Calu3 (cell line): ENCODE results near the gene MOB3B. TPM values are rescaled to one million over a fixed set of nuclear protein-coding genes. Genes with fewer than 3 reads are reported as not detected.

Source experiments
- BruUV-seq: library from RNA; stranded (reverse); fragments of 400-500 nt; replicated peaks from 2 replicates; lab custom pipeline; 2021; lab: Mats Ljungman, UMichigan
- CTCF ChIA-PET: fragments of 300-600 bp; sonication (Branson Sonifier 250); formaldehyde crosslinking; loops from one replicate; lab custom pipeline; 2022; ENCODE audit warnings: antibody characterized with exemption; lab: Charles Lee
- DNase-seq: peaks from one replicate; pipeline ENCODE4 v3.0.0; 2022
- H3K27ac Mint-ChIP-seq: one replicate; pipeline ENCODE4 v1.8.0; 2022; ENCODE audit warnings: mixed read lengths; ENCODE audit not compliant: unreplicated experiment
- H3K27me3 Mint-ChIP-seq: one replicate; pipeline ENCODE4 v1.8.0; 2022; ENCODE audit warnings: mixed read lengths; ENCODE audit not compliant: unreplicated experiment
- H3K36me3 Mint-ChIP-seq: one replicate; pipeline ENCODE4 v1.8.0; 2022; ENCODE audit warnings: mild to moderate bottlenecking, moderate library complexity, mixed read lengths; ENCODE audit not compliant: insufficient read depth, unreplicated experiment
- H3K4me1 Mint-ChIP-seq: one replicate; pipeline ENCODE4 v1.8.0; 2022; ENCODE audit warnings: mild to moderate bottlenecking, low read depth, mixed read lengths; ENCODE audit not compliant: unreplicated experiment
- H3K4me3 Mint-ChIP-seq: one replicate; pipeline ENCODE4 v1.8.0; 2022; ENCODE audit warnings: mild to moderate bottlenecking, low read depth, moderate library complexity, mixed read lengths; ENCODE audit not compliant: unreplicated experiment
- H3K9me3 Mint-ChIP-seq: one replicate; pipeline ENCODE4 v1.8.0; 2022; ENCODE audit warnings: low read depth, mixed read lengths; ENCODE audit not compliant: unreplicated experiment
- CTCF ChIP-seq: fragments of 200-600 bp; IDR thresholded peaks from one replicate; pipeline ENCODE4 v1.8.0; 2022; ENCODE audit warnings: antibody characterized with exemption; ENCODE audit not compliant: unreplicated experiment
- intact Hi-C: fragments of 100-400 bp; cut with micrococcal nuclease; formaldehyde crosslinking; loops from one replicate; pipeline ENCODE4 v1.10.0; 2022; ENCODE audit not compliant: unreplicated experiment
- total RNA-seq: library from RNA; stranded (reverse); gene quantifications from 2 replicates; pipeline ENCODE4 v1.2.3, GENCODE V29; 2022

MOB3B gene
- total RNA-seq, 1 experiment from 2014 or later: 7.6 TPM

DNA sequence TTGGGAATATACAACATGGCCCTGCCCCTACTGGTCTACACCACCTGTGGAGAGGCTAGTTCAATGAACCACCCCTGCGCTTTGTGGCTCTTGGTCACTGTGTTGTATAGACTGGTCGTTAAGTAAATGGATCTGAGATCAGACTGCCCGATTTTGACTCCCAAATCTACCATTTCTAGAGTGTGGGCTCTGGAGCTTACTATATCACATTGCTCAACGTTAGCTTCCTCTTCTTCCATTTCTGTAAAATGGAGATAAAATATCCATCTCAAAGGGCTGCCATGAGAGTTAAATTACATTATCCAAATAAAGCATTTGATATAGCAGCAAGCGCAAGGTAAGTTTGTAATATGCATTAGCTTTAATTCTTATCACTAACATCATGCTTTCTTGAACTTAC, 58.2 kb downstream of the MOB3B start:
- no peak for DNase-seq
- CTCF ChIA-PET: no interaction called here
- Mint-ChIP-seq H3K27me3 (no peaks in the 10 kb centered on the region), H3K4me3 (no peak overlapping the region), H3K27ac (no peak overlapping the region), H3K4me1 (no peaks in the 10 kb centered on the region), H3K36me3 (no peaks in the 10 kb centered on the region), H3K9me3 (no peaks in the 10 kb centered on the region)
- TF ChIP-seq CTCF: no peak
- intact Hi-C loops: no loop called here
- no TSS peak for BruUV-seq

- Mint-ChIP-seq H3K27me3 (no peaks in the 10 kb centered on the region), H3K4me3 (no peak overlapping the region), H3K27ac (no peak overlapping the region), H3K4me1 (no peaks in the 10 kb centered on the region), H3K9me3 (no peaks in the 10 kb centered on the region), H3K36me3 (no peaks in the 10 kb centered on the region)
- BruUV-seq: no TSS peak
- no peak for TF ChIP-seq CTCF
- no peak for DNase-seq
- CTCF ChIA-PET: no interaction called here
- intact Hi-C loops: no loop called here
Observed at GRCh38 chr9:27470291-27470856, 59.2 kb downstream of the MOB3B start.

GRCh38 chr9:27469550-27469949, 60.1 kb downstream of the MOB3B start:
- H3K4me1 Mint-ChIP-seq: no peaks in the 10 kb centered on the region
- H3K9me3 Mint-ChIP-seq: no peaks in the 10 kb centered on the region
- intact Hi-C loops: no loop called here
- no peak overlapping the region for H3K4me3 Mint-ChIP-seq
- no peak for TF ChIP-seq CTCF
- DNase-seq: no peak
- CTCF ChIA-PET: no interaction called here
- no peak overlapping the region for H3K27ac Mint-ChIP-seq
- BruUV-seq: no TSS peak
- no peaks in the 10 kb centered on the region for H3K27me3 Mint-ChIP-seq
- H3K36me3 Mint-ChIP-seq: no peaks in the 10 kb centered on the region

DNA sequence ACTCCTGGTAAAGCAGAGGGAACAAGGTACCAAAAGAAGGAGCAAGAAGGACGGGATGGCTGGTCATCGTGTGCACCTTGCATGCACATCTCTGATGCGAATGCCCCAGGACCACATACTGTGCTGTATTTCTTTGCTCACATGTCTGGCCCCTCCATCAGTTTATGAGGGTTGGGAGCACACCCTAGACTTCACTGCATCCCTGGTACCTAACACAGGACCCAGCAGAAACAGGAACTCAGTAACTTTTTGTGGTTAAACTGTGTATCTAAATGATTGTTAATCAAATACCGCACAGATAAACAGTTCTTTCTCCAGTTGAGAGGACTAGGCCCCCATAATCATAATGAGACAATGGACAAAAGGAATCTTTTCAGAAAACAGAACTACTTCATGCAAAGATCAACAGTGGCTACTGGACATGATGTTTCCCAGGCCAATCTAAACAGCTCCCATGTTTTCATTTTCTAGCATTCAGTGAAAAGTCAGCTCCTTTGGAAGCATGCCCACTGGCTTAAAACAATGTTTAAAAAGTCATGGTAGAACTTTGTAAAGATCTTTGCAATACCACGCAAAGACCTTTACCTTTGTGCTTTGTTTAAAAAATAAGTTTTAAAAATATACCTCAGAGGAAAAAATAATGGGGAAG, 61.0 kb downstream of the MOB3B start:
- H3K4me1 Mint-ChIP-seq: no peaks in the 10 kb centered on the region
- H3K27ac Mint-ChIP-seq: no peak overlapping the region

More for the DNA sequence above, 61.0 kb downstream of the MOB3B start:
- BruUV-seq: no TSS peak
- no peak for TF ChIP-seq CTCF
- intact Hi-C loops: no loop called here
- CTCF ChIA-PET: no interaction called here
- no peaks in the 10 kb centered on the region for H3K36me3 Mint-ChIP-seq
- no peaks in the 10 kb centered on the region for H3K9me3 Mint-ChIP-seq
- no peaks in the 10 kb centered on the region for H3K27me3 Mint-ChIP-seq
- no peak for DNase-seq
- H3K4me3 Mint-ChIP-seq: no peak overlapping the region
